ENCODE results near the gene NOTCH4.

Gene NOTCH4

DNA sequence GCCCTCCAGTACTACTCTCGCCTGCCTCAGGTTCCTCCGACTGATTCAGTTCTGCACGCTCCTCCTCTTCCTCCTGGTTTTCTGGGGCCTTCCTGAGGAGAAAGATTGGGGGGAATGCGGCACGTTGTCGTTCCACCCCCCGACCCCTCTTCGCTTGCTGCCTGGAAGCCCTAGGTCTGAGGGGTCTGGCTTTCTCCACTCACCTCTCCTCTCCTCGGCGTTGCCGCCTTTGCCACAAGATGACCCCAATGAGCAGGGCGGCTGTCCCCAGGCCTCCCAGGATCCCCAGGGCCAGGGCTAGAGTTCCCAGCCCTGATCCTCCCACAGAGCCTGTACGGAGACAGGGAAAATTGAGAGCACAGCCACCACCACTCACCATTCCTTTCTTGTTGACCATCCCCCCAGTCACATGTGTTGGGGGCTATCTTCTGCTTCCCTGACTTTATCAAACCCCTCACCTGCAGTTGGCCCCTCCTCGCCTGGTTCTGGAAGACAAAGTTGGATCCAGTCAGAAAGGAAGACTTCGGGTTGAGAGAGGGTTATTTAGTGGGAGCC lies 42.6 kb downstream of the NOTCH4 start:
- no peak for DNase-seq (ENCODE audit: low read depth)

DNA sequence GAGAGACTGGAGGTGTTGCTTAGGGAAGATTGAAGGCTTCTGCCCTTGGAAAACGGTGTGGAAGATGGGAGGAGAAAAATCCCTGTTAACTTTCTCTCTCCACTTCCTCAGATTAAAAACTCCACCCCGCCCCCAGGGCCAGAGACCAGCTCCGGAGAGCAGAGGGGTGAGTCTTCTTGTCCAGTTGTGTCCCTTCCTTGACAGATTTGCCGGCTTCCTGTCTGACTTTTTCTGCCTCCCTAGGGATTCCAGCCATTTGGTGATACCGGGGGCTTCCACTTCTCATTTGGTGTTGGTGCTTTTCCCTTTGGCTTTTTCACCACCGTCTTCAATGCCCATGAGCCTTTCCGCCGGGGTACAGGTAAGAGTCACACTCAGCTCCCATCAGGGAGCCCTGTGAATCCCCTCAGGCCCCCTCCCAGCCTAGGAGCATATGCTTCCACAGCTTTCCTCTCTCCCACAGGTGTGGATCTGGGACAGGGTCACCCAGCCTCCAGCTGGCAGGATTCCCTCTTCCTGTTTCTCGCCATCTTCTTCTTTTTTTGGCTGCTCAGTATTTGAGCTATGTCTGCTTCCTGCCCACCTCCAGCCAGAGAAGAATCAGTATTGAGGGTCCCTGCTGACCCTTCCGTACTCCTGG lies 44.0 kb downstream of the NOTCH4 start:
- no peak for DNase-seq (ENCODE audit: low read depth)

DNA sequence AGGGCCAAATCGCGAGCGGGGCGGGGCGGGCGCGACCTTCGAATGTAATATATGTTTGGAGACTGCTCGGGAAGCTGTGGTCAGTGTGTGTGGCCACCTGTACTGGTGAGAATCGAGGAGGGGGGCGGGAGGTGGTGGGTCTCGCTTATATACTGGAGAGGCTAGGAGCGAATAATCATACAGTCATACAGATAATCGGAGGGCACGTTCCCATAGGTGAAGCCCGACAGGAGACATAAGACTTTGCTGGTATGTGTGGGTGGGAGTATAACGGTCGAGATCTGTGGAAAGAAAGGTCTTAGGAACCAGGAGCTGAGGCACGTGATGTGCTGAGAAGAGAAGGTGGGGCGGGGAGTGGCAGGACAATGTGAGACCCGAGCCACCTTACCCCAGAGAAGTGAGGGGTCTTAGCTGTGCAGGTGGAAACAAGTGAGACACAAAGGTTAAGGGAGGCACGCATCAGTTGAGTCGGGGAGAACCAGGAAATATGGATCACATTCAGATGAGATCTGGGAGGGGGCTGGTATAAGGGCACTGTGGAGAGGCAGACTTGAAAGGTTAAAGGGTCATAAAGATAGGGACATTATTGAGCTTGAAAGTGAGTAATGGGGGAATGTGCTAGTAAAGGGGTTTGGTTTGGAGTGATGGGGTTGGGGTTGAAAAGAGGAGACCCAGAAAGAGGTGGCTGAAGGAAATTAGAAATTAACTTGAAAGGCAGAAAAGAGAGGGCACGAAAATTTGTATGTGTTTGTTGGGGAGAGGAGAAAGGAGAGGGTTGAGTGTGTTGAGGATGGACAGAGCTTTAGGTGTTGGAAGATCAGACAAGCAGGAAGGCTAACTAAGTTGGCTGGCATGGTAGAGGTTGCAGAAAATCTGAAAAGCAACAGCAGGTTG lies 45.1 kb downstream of the NOTCH4 start:
- no peak for DNase-seq (ENCODE audit: low read depth)

DNA sequence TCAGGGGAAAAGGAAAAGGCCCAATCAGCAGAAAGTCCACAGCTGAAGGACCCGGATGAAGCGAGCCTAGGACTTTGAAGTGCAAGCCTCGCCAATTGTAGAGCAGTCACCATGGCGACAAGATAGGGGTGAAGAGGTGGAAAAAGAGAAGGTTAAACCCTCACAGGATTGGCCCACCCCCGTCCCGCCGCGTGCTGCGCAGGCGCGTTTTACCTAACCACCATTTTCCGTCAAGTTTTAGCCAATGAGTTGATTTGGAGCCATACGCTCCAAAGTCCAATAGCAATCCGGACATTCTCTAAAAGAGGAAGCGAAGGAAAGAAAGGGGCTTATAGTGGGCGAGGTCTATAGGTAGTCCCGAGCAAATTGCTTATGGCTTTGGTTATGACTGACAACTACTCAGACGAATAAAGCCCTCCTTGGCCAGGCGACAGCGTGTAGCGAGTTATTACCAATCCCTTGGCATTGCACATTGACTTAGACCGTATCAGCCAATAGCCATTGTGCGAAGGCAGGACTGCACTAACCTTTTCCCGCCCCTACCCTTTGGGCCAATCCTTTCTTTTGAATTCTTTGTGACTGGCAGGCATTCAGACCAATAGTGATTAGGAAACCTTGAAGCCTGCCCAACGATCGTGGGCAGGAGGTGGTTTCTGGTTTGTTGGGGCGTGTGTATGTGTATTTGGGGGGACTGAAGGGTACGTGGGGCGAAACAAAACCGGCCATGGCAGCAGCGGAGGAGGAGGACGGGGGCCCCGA lies 45.9 kb downstream of the NOTCH4 start, which contains the start of gene RNF5:
TSS of gene RNF5 (plus strand) at position 618 of the 759 bp plus-strand sequence. CDS start at position 725, 107 bp downstream.
- DNase-seq (ENCODE audit: low read depth) = peak; percentile 100

DNA sequence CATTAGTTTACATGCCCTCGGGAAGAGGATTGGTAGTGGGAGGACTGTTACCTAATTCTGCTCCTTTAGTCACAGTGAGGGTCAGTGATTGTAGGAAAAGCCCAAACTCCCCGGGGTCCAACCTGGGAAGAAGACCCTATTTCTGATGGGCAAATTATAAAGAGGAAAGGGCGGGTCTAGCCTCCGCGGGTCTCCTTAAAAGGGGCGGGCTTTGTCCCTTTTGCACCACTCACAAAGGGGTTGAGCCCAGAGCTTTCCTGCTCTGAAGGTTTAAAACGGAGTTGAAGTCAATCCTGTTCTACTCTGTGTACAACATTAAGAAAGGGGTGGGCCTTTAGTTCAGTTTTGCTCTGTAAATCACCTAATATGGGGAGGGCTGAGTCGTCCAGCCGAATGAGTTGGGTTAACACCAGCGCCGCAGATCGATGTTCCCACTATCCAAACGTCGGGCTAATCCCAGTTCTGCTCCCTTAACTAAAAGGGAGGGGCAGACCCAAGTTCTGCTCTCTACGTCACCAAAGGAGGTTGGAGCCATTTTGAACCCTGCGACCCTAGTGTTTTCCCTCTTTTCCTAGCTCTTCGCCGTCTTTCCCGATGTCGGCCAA lies 46.6 kb downstream of the NOTCH4 start:
- DNase-seq (ENCODE audit: low read depth) = no peak

- DNase-seq (ENCODE audit: low read depth) = no peak
Measured at GRCh38 chr6:32176476-32177182, 47.2 kb downstream of the NOTCH4 start.

- peak; percentile 86 for DNase-seq (ENCODE audit: low read depth)
Measured at GRCh38 chr6:32175711-32176475, 48.0 kb downstream of the NOTCH4 start, which contains the start of gene AGPAT1. TSS of gene AGPAT1 (minus strand) at chr6:32176084. CDS start at chr6:32171496, 4,588 bp downstream.

GRCh38 chr6:32175322-32175710 lies 48.6 kb downstream of the NOTCH4 start:
- DNase-seq (ENCODE audit: low read depth) = no peak

GRCh38 chr6:32174416-32174815 lies 49.5 kb downstream of the NOTCH4 start:
- DNase-seq (ENCODE audit: low read depth) = no peak

DNA sequence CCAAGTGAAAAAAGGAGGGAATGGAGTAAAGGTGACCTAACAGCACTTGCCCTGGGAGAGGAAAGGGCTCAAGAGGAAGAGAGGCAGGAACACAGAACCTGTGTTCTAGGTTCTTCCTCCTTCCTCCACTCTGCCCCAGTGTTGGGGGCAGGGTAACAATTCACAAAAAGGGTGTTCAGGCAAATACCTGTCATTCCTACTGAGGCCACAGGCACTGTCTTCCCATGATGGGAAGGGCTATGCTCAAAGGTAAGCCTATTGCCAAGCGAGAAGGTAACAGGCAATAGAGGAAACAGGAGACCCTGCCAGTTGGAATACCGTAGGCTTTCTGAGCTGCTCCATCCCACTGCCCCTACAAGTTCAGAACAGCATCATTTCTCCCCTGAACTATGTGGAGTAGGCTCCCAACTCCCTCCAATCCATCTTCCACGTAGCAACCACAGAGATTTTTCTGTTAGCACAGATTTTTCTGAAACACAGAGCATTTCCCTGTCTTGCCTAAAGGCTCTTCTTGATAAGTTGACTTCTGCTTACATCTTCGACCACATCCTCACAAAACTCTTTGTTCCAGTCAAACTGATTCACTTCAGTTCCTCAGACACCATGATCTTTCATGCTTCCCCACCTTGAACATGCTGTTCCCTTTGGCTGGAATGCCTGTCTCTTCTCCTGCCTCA lies 50.7 kb downstream of the NOTCH4 start:
- DNase-seq (ENCODE audit: low read depth) = no peak

GRCh38 chr6:32171234-32171633 lies 52.6 kb downstream of the NOTCH4 start:
- DNase-seq (ENCODE audit: low read depth) = no peak

DNA sequence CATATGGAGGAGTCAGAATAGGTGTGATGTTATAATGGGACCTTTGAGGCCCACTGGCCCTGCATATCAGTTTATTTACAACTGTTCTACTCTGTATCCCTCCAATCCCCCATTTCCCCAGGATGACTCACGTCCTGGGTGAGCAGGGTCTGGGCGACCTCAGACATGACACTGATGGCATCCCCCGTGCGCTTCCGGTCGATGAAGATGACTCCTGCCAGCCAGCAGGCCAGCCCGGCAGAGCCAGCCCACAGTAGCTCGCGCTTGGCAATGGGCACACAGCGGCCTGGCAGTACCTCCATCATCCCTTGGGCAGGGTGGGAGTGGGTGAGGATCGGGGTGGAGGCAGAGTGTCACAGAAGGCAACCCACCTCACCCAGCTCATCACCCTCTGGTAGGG lies 53.6 kb downstream of the NOTCH4 start:
- no peak for DNase-seq (ENCODE audit: low read depth)

- DNase-seq (ENCODE audit: low read depth) = no peak
Measured at GRCh38 chr6:32168807-32169591, 54.9 kb downstream of the NOTCH4 start.

DNA sequence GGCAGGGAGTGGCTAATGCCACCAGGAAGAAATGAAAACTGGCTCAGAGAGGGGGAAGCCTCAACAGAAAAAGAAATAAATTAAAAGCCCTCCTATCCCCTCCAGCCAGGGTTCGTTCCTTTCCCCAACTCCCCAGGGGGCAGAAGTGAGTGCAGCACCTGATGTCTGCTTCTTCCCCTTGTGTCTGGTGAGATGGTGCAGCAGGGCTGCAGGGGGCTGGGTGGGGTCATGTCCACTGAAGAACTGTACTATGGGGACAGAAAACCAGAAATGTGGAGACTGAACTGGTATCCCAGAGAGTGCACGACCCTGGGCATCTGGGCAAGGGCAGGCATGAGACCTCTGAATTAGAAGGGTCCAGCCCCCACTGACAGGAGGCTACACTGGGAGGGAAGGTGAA lies 55.5 kb downstream of the NOTCH4 start:
- no peak for DNase-seq (ENCODE audit: low read depth)

- DNase-seq (ENCODE audit: low read depth) = no peak
Measured at GRCh38 chr6:32167761-32168262, 56.1 kb downstream of the NOTCH4 start.

DNA sequence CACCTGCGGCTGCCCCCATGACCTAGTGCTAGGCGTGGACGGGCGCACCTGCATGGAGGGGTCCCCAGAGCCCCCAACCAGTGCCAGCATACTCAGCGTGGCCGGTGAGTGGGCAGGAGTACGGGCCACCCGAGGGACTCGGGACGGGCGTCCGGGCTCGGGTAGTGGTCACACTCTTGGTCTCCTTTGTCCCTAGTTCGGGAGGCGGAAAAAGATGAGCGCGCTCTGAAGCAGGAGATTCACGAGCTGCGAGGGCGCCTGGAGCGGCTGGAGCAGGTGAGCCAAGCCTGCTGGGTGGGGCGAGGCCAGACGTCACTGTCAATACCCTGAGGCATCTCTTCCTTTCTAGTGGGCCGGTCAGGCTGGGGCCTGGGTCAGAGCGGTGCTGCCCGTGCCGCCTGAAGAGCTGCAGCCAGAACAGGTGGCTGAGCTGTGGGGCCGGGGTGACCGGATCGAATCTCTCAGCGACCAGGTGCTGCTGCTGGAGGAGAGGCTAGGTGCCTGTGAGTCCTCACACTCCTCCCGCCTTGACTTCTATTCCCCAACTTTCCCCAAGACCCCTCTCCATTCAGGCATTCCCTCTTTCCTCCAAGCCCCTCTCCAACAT lies 56.6 kb downstream of the NOTCH4 start:
- no peak for DNase-seq (ENCODE audit: low read depth)

- no peak for DNase-seq (ENCODE audit: low read depth)
Measured at GRCh38 chr6:32166411-32167061, 57.3 kb downstream of the NOTCH4 start.

DNA sequence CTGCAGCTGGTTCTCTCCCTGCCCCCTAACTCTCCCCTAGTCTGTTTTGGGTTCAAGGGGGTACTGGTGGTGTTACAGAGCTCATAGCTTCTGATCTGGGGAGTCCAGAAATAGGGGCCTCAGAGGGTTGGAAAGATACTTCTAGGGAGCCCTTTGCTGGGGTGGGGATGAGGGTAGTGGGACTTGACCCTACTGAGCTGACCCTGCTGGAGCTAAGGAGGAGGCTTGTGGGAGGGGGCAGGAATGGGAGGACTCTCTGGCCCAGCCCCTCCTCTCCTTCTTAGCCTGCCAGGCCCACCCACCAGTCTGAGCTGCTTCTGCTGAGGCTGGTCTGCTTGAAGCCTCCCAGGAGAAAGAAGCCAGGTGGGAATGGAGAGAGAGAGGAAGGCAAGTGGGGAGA lies 59.6 kb downstream of the NOTCH4 start, which contains the start of gene EGFL8:
TSS of gene EGFL8 (plus strand) at position 301 of the 400 bp plus-strand sequence. CDS start 1,571 bp downstream, outside the sequence.
- DNase-seq (ENCODE audit: low read depth) = no peak
